Endodermal cell (in vitro differentiated cells): ENCODE data around the gene MAP7. TPM values are rescaled to one million over a fixed set of nuclear protein-coding genes. Genes with fewer than 3 reads are reported as not detected.
A peak's percentile ranks its signal among the peaks of the same experiment; 100 is the strongest.

ENCODE experiments used
- DNase-seq: peaks from one replicate; pipeline ENCODE4 v3.0.0-alpha.2; 2017
- H3K27ac ChIP-seq: 2 replicates; pipeline ENCODE4 v1.5.1; 2013; ENCODE audit warnings: mild to moderate bottlenecking, low read depth, low read length, moderate library complexity
- H3K27me3 ChIP-seq: 2 replicates; pipeline ENCODE4 v1.6.1; 2013; ENCODE audit warnings: mild to moderate bottlenecking, low read length, moderate library complexity; ENCODE audit not compliant: insufficient read depth, control insufficient read depth, poor library complexity, severe bottlenecking
- H3K36me3 ChIP-seq: 2 replicates; pipeline ENCODE4 v1.7.0; 2013; ENCODE audit warnings: mild to moderate bottlenecking, low read length, moderate library complexity; ENCODE audit not compliant: control insufficient read depth, insufficient read depth
- H3K4me1 ChIP-seq: one replicate; pipeline ENCODE4 v1.7.0; 2013; ENCODE audit warnings: low read length; ENCODE audit not compliant: control insufficient read depth, insufficient read depth
- H3K4me3 ChIP-seq: 2 replicates; pipeline ENCODE4 v1.5.1; 2013; ENCODE audit warnings: mild to moderate bottlenecking, low read length, moderate library complexity
- H3K9ac ChIP-seq: 2 replicates; pipeline ENCODE4 v1.6.1; 2013; ENCODE audit warnings: mild to moderate bottlenecking, low read length, moderate library complexity; ENCODE audit not compliant: poor library complexity, severe bottlenecking; ENCODE audit errors: extremely low read depth
- H3K9me3 ChIP-seq: 2 replicates; pipeline ENCODE4 v1.6.1; 2013; ENCODE audit warnings: mild to moderate bottlenecking, low read length, moderate library complexity; ENCODE audit not compliant: control insufficient read depth
- H3K27ac Mint-ChIP-seq: 2 replicates; pipeline ENCODE4 v1.8.0; 2020; ENCODE audit warnings: mixed read lengths
- H3K27me3 Mint-ChIP-seq: 2 replicates; pipeline ENCODE4 v1.8.0; 2021; ENCODE audit warnings: mild to moderate bottlenecking, mixed read lengths; ENCODE audit not compliant: insufficient read depth
- H3K36me3 Mint-ChIP-seq: 2 replicates; pipeline ENCODE4 v1.8.0; 2020; ENCODE audit warnings: low read depth, mixed read lengths
- H3K4me1 Mint-ChIP-seq: 2 replicates; pipeline ENCODE4 v1.8.0; 2020; ENCODE audit warnings: mixed read lengths
- H3K4me3 Mint-ChIP-seq: 2 replicates; pipeline ENCODE4 v1.8.0; 2020; ENCODE audit warnings: mild to moderate bottlenecking, moderate library complexity, mixed read lengths
- H3K9me3 Mint-ChIP-seq: 2 replicates; pipeline ENCODE4 v1.8.0; 2020; ENCODE audit warnings: mild to moderate bottlenecking, mixed read lengths
- WGBS, 2 experiments: methylation state at CpG; one replicate each; pipeline versions ENCODE4 v1.1.5 to v1.1.7; 2013; ENCODE audit warnings: missing lambda C conversion rate in 2 of 2, mixed read lengths in 1 of 2; ENCODE audit not compliant: insufficient coverage in 1 of 2, insufficient read length in 1 of 2; 5-methylcytosine and 5-hydroxymethylcytosine counted together
- total RNA-seq, 2 donors: library from RNA; stranded (reverse); fragmentation: NEBNext Ultra II Directional in 1 of 2; extraction: Animal tissue kit (Norgen Biotek cat#: 25700) in 1 of 2; gene quantifications; 2 replicates in 1 of 2; 3 replicates in 1 of 2; pipeline ENCODE4 v1.2.1, GENCODE V29; 2021
- TF ChIP-seq, protein P1 (sequence below): fragments of 200-600 bp; sonication (generic); conservative IDR thresholded peaks from 2 replicates; pipeline ENCODE4 v1.5.0; 2021; ENCODE audit warnings: antibody characterized with exemption, mild to moderate bottlenecking

MAP7 gene
- total RNA-seq, 2 donors from 2014 or later: 42.4 to 48.7 TPM

DNA sequence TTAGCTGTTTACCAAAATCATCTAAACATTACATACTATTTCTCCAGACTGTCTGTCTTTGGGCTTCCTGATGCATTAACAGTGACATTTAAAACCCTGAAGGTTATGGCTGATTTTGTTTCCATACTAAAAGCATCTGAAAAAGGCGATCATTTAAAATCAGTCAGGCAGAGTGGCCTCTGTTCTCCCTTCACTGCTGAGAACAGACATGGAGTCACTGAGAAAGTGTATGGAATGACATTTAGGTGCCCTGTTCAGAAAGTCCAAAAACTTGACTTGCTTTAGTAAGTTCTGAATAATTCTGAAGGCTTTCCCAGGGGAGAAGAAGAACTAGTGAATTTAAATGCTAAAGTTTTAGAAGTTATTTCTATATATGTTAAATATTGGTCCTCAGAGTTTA is 83.0 kb downstream of the MAP7 start:
- H3K36me3 Mint-ChIP-seq: no peaks in the 10 kb centered on the region
- H3K9me3 ChIP-seq: no peaks in the 10 kb centered on the region
- no peaks in the 10 kb centered on the region for H3K36me3 ChIP-seq
- no peaks in the 10 kb centered on the region for H3K27me3 Mint-ChIP-seq
- 92% methylated on average over 1 of the region's 1 CpG; no CpG with 5 or more reads in 1 of the 2 experiments for WGBS, 2 experiments
- no peak overlapping the region for H3K9ac ChIP-seq
- no peak overlapping the region for H3K4me3 Mint-ChIP-seq
- peaks cover 12% of the 10 kb centered on the region for H3K4me1 Mint-ChIP-seq
- no peaks in the 10 kb centered on the region for H3K9me3 Mint-ChIP-seq
- TF ChIP-seq, protein P1, sequence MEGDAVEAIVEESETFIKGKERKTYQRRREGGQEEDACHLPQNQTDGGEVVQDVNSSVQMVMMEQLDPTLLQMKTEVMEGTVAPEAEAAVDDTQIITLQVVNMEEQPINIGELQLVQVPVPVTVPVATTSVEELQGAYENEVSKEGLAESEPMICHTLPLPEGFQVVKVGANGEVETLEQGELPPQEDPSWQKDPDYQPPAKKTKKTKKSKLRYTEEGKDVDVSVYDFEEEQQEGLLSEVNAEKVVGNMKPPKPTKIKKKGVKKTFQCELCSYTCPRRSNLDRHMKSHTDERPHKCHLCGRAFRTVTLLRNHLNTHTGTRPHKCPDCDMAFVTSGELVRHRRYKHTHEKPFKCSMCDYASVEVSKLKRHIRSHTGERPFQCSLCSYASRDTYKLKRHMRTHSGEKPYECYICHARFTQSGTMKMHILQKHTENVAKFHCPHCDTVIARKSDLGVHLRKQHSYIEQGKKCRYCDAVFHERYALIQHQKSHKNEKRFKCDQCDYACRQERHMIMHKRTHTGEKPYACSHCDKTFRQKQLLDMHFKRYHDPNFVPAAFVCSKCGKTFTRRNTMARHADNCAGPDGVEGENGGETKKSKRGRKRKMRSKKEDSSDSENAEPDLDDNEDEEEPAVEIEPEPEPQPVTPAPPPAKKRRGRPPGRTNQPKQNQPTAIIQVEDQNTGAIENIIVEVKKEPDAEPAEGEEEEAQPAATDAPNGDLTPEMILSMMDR: no peak
- no peak overlapping the region for H3K27ac Mint-ChIP-seq
- H3K4me1 ChIP-seq: peaks cover 8% of the 10 kb centered on the region
- no peak for DNase-seq
- H3K27me3 ChIP-seq: no peaks in the 10 kb centered on the region
- peak overlapping the region; percentile 41 for H3K4me3 ChIP-seq
- H3K27ac ChIP-seq: peak overlapping the region; percentile 47

DNA sequence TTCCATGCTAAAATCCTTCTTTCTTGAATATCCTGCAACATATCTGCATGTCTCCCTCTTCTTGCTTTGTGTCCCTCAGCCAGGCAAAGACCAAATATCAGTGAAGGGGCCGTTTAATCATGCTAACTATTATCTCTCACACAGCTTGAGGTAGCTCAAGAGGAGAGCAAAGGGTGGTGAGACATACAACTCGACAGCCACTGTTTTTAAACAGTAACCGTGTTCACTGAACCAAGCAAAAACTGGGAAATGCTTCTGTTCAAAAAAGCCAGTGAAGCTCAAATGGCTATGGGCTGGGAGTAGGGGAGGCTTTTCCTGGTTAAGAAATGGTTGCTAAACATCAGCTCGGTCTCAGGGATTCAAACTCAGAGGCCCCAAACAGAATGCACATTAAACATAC is 83.4 kb downstream of the MAP7 start:
- H3K9me3 ChIP-seq: no peaks in the 10 kb centered on the region
- peak overlapping the region; percentile 41 for H3K4me3 ChIP-seq
- no peaks in the 10 kb centered on the region for H3K27me3 ChIP-seq
- H3K4me3 Mint-ChIP-seq: no peak overlapping the region
- 48 to 68% methylated on average over 2 to 4 of the region's 4 CpGs for WGBS, 2 experiments
- no peak overlapping the region for H3K9ac ChIP-seq
- H3K4me1 Mint-ChIP-seq: peaks cover 11% of the 10 kb centered on the region
- H3K36me3 Mint-ChIP-seq: no peaks in the 10 kb centered on the region
- H3K27ac Mint-ChIP-seq: no peak overlapping the region
- TF ChIP-seq, protein P1: no peak
- H3K27ac ChIP-seq: peak overlapping the region; percentile 47
- no peaks in the 10 kb centered on the region for H3K9me3 Mint-ChIP-seq
- DNase-seq: no peak
- H3K27me3 Mint-ChIP-seq: no peaks in the 10 kb centered on the region
- H3K4me1 ChIP-seq: peaks cover 8% of the 10 kb centered on the region
- no peaks in the 10 kb centered on the region for H3K36me3 ChIP-seq

DNA sequence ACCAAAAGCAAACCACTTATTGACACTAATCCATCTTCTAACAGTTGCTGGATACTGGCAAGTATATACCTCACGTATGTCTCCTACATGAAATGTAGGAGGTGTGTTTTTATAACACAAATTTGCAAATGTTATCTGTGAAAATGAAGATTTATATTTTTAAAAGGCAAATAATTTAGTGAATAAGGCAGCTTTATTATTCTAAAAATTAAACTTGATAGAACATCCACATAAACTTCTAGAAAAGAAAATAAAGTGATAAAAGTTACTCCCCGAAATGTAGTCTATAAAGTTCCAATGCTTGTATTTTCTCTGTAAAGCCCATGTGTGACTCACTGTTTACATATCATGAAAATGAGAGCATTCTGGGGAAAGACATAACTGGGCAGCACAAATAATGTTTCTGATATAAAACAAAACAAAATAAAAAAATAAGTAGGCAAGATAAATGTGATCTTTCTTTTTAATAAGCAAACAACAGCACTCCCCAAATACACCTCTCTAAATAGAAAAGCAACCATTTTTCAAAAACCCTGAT is 84.4 kb downstream of the MAP7 start:
- H3K27ac Mint-ChIP-seq: no peak overlapping the region
- H3K36me3 Mint-ChIP-seq: no peaks in the 10 kb centered on the region
- TF ChIP-seq, protein P1: no peak
- Histone ChIP-seq H3K9ac (no peak overlapping the region), H3K4me3 (no peak overlapping the region), H3K4me1 (peaks cover 8% of the 10 kb centered on the region), H3K36me3 (no peaks in the 10 kb centered on the region), H3K27me3 (no peaks in the 10 kb centered on the region), H3K9me3 (no peaks in the 10 kb centered on the region), H3K27ac (no peak overlapping the region)
- 100% methylated on average over 2 of the region's 2 CpGs; no CpG with 5 or more reads in 1 of the 2 experiments for WGBS, 2 experiments
- no peak overlapping the region for H3K4me3 Mint-ChIP-seq
- H3K27me3 Mint-ChIP-seq: no peaks in the 10 kb centered on the region
- peaks cover 9% of the 10 kb centered on the region for H3K4me1 Mint-ChIP-seq
- H3K9me3 Mint-ChIP-seq: no peaks in the 10 kb centered on the region
- DNase-seq: no peak
